Measurements from ENCODE around the gene CALB2.

CALB2 gene

GRCh38 chr16:71412270-71413160, 54.0 kb downstream of the CALB2 start:
- peak; percentile 67 to 85 for DNase-seq
- TF ChIP-seq GATA1 (IDR thresholded peaks at IDR 0.05; ENCODE audit: low read depth, low read length): no peak
- no peak for TF ChIP-seq POLR2A (IDR thresholded peaks at IDR 0.05; ENCODE audit: low read length)

- no peak for DNase-seq
Measured at GRCh38 chr16:71413341-71413740, 54.8 kb downstream of the CALB2 start.

GRCh38 chr16:71414038-71414437, 55.5 kb downstream of the CALB2 start:
- TF ChIP-seq POLR2A (IDR thresholded peaks at IDR 0.05; ENCODE audit: low read length) (no peak), GATA1 (IDR thresholded peaks at IDR 0.05; ENCODE audit: low read depth, low read length) (no peak)
- DNase-seq: no peak

More at GRCh38 chr16:71413341-71413740, 54.8 kb downstream of the CALB2 start:
- TF ChIP-seq POLR2A (IDR thresholded peaks at IDR 0.05; ENCODE audit: low read length) (no peak), GATA1 (IDR thresholded peaks at IDR 0.05; ENCODE audit: low read depth, low read length) (no peak)

- no peak for TF ChIP-seq POLR2A (IDR thresholded peaks at IDR 0.05; ENCODE audit: low read length)
- TF ChIP-seq GATA1 (IDR thresholded peaks at IDR 0.05; ENCODE audit: low read depth, low read length): no peak
- peak; percentile 56 to 67 for DNase-seq
Measured at GRCh38 chr16:71421911-71422310, 63.4 kb downstream of the CALB2 start.

GRCh38 chr16:71423016-71423415, 64.5 kb downstream of the CALB2 start:
- TF ChIP-seq POLR2A (IDR thresholded peaks at IDR 0.05; ENCODE audit: low read length): no peak
- no peak for DNase-seq

- TF ChIP-seq GATA1 (IDR thresholded peaks at IDR 0.05; ENCODE audit: low read depth, low read length) (no peak), POLR2A (IDR thresholded peaks at IDR 0.05; ENCODE audit: low read length) (no peak)
Measured at GRCh38 chr16:71423865-71424264, 65.3 kb downstream of the CALB2 start.

GRCh38 chr16:71424626-71425025, 66.1 kb downstream of the CALB2 start:
- DNase-seq: no peak
- TF ChIP-seq GATA1 (IDR thresholded peaks at IDR 0.05; ENCODE audit: low read depth, low read length) (no peak), POLR2A (IDR thresholded peaks at IDR 0.05; ENCODE audit: low read length) (no peak)

More at GRCh38 chr16:71423865-71424264, 65.3 kb downstream of the CALB2 start:
- no peak for DNase-seq

GRCh38 chr16:71425746-71426068, 67.2 kb downstream of the CALB2 start:
- no peak for DNase-seq

GRCh38 chr16:71426069-71426879, 67.8 kb downstream of the CALB2 start:
- DNase-seq: peak; percentile 71 to 83
- no peak for TF ChIP-seq GATA1 (IDR thresholded peaks at IDR 0.05; ENCODE audit: low read depth, low read length)
- TF ChIP-seq POLR2A (IDR thresholded peaks at IDR 0.05; ENCODE audit: low read length): no peak

More at GRCh38 chr16:71425746-71426068, 67.2 kb downstream of the CALB2 start:
- no peak for TF ChIP-seq POLR2A (IDR thresholded peaks at IDR 0.05; ENCODE audit: low read length)
- TF ChIP-seq GATA1 (IDR thresholded peaks at IDR 0.05; ENCODE audit: low read depth, low read length): no peak

GRCh38 chr16:71426880-71427615, 68.5 kb downstream of the CALB2 start:
- no peak for DNase-seq
- TF ChIP-seq GATA1 (IDR thresholded peaks at IDR 0.05; ENCODE audit: low read depth, low read length) (no peak), POLR2A (IDR thresholded peaks at IDR 0.05; ENCODE audit: low read length) (no peak)

GRCh38 chr16:71428385-71428784, 69.9 kb downstream of the CALB2 start:
- DNase-seq: no peak
- no peak for TF ChIP-seq GATA1 (IDR thresholded peaks at IDR 0.05; ENCODE audit: low read depth, low read length)
- no peak for TF ChIP-seq POLR2A (IDR thresholded peaks at IDR 0.05; ENCODE audit: low read length)

GRCh38 chr16:71428883-71429282, 70.4 kb downstream of the CALB2 start:
- no peak for DNase-seq
- TF ChIP-seq GATA1 (IDR thresholded peaks at IDR 0.05; ENCODE audit: low read depth, low read length) (no peak), POLR2A (IDR thresholded peaks at IDR 0.05; ENCODE audit: low read length) (no peak)

GRCh38 chr16:71429581-71429980, 71.1 kb downstream of the CALB2 start:
- no peak for TF ChIP-seq POLR2A (IDR thresholded peaks at IDR 0.05; ENCODE audit: low read length)
- no peak for DNase-seq

GRCh38 chr16:71430744-71431143, 72.2 kb downstream of the CALB2 start:
- peak; percentile 75 to 96 for DNase-seq
- TF ChIP-seq POLR2A (IDR thresholded peaks at IDR 0.05; ENCODE audit: low read length): no peak
- TF ChIP-seq GATA1 (IDR thresholded peaks at IDR 0.05; ENCODE audit: low read depth, low read length): peak; percentile 61

Data from erythroblast (primary cell).